Sigmoid colon (tissue), 3 donors: ENCODE results near the gene EIF4E2.

Experiments used
- CTCF ChIP-seq, 4 experiments: fragments of 450-650 bp in 3 of 4; fragments of 200-600 bp in 1 of 4; IDR thresholded peaks; one replicate each; pipeline ENCODE4 v1.5.1; 2016 to 2019; ENCODE audit warnings: antibody characterized with exemption in 4 of 4, mild to moderate bottlenecking in 3 of 4, moderate library complexity in 2 of 4
- POLR2A ChIP-seq, 2 donors: fragments of 450-650 bp; IDR thresholded peaks; one replicate each; pipeline ENCODE4 v1.6.1; 2016; ENCODE audit warnings: antibody characterized with exemption in 2 of 2, mild to moderate bottlenecking in 2 of 2, moderate library complexity in 2 of 2

GRCh38 chr2:232537079-232537478 is 13.4 kb upstream of the EIF4E2 start:
- TF ChIP-seq POLR2A (IDR thresholded peaks at IDR 0.05) (no peak), CTCF (IDR thresholded peaks at IDR 0.05) (no peak)
